ENCODE data around the gene MOAP1. TPM values are rescaled to one million over a fixed set of nuclear protein-coding genes. Genes with fewer than 3 reads are reported as not detected.

Gene MOAP1
- polyA plus RNA-seq, 2 of the 4 experiments (the other 2 are of a cell fraction): 13.5 to 23.9 TPM

GRCh38 chr14:93231129-93231979 is 46.7 kb upstream of the MOAP1 start:
- POLR2A ChIA-PET: interaction anchor here (0.6 to 1.6 kb wide), 3 partner anchors 9 to 276 kb away, joined by 4 to 10 read pairs (median 9); partner anchors contain the start of genes GON7 and UBR7
- no peak for TF ChIP-seq HES2 (IDR thresholded peaks at IDR 0.05)
- no peak for TF ChIP-seq RARB (CRISPR knock-in tag; IDR thresholded peaks at IDR 0.05)
- TF ChIP-seq USF2 (IDR thresholded peaks at IDR 0.05): peak; percentile 69
- no peak for TF ChIP-seq HOXB13 (CRISPR knock-in tag; IDR thresholded peaks at IDR 0.05; ENCODE audit: low read depth)
- TF ChIP-seq POLR2A (IDR thresholded peaks at IDR 0.05; ENCODE audit: low read length): 0 out of 2 replicates have a peak, but pooled peaks have one; percentile 18
- TF ChIP-seq BCL3 (IDR thresholded peaks at IDR 0.05): 0 out of 3 replicates have a peak, but pooled peaks have one; percentile 33
- WGBS (ENCODE audit: missing lambda C conversion rate): 42% methylated on average over 39 of the region's 39 CpGs
- CTCF ChIA-PET: interaction anchor here (0.6 to 4.1 kb wide), 7 partner anchors 9 to 319 kb away, joined by 3 to 14 read pairs (median 4); partner anchors contain the start of genes GON7 and UBR7
- peak; percentile 78 to 84 for ATAC-seq
- peaks cover 9% of the 10 kb centered on the region; the same call in 1 of the 3 replicates for H3K4me1 ChIP-seq
- peak overlapping the region; percentile 89 for H3K4me2 ChIP-seq
- H3K4me3 ChIP-seq: peak overlapping the region; percentile 57
- peak overlapping the region; percentile 70 to 80 for H3K27ac ChIP-seq
- peak; percentile 51 to 78 for DNase-seq (ENCODE audit: low read depth in 1 of 2, low spot score in 1 of 2)
- FAIRE-seq: no peak
- H3K9me3 ChIP-seq: no peaks in the 10 kb centered on the region

DNA sequence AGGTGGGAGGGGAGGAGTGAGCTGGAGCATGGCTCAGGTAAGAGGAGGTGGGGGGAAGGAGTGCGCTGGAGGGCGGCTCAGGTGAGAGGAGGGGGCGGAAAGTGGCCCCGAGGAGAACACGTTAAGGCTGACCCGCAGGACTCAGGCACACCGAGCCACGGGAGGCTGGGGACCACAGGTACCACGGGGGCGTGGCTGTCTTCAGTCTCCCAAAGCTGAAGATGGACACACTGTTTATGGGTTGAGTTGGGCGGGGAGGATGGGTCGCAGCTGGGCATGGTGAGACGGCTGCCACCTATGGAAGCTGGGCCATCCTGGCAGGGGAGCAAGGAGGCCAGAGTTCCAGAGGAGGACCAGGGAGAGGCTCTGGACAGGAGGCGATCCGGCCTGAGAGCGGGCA is 45.8 kb upstream of the MOAP1 start:
- H3K4me2 ChIP-seq: peak overlapping the region; percentile 89; the same call in 1 of the 3 replicates

DNA sequence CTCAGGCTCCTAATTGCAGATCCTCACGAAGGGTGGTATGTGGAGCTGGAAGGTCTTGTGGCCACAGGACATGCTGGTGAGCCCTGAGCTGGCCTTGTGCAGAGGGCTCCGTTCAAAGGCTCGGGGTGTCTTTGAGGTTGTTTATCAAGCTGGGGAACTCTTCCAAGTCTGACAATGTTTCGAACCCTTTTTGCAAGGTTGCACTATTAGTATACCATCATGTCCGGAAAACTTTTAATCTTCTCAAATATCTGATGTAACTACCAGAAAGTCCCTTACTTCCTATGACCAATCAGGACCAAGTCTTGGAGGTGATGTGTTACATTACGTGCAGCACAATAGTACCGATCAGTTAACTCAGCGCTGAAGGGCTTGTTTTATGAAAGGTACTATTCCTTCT is 43.9 kb upstream of the MOAP1 start:
- whole genome bisulfite sequencing (ENCODE audit: missing lambda C conversion rate): 98% methylated on average over 8 of the region's 8 CpGs
- Histone ChIP-seq H3K4me1 (no peaks in the 10 kb centered on the region), H3K4me3 (no peak overlapping the region), H3K9me3 (no peaks in the 10 kb centered on the region), H3K27ac (no peak overlapping the region), H3K4me2 (no peak overlapping the region)
- FAIRE-seq: no peak
- ChIA-PET CTCF (interaction anchor here (1.0 to 2.1 kb wide), 2 partner anchors 9 to 21 kb away, joined by 3 to 9 read pairs; partner anchors contain the start of genes GON7 and UBR7), POLR2A (no interaction called here)
- TF ChIP-seq HOXB5 (CRISPR knock-in tag; IDR thresholded peaks at IDR 0.05) (no peak), MAFK (IDR thresholded peaks at IDR 0.05; ENCODE audit: partially characterized antibody) (peak; percentile 74)
- DNase-seq (ENCODE audit: low read depth in 1 of 2, low spot score in 1 of 2): no peak
- ATAC-seq: no peak

More for the DNA sequence above, 45.8 kb upstream of the MOAP1 start:
- WGBS (ENCODE audit: missing lambda C conversion rate): 99% methylated on average over 16 of the region's 16 CpGs
- TF ChIP-seq EHMT2 (IDR thresholded peaks at IDR 0.05; ENCODE audit: low read depth) (no peak), JUN (IDR thresholded peaks at IDR 0.05) (no peak), MAZ (IDR thresholded peaks at IDR 0.05; ENCODE audit: borderline replicate concordance, low read depth, low read length) (no peak), POLR2AphosphoS2 (conservative IDR thresholded peaks at IDR 0.05; ENCODE audit: low read length) (no peak)
- Histone ChIP-seq H3K4me1 (peaks cover 9% of the 10 kb centered on the region; the same call in 1 of the 3 replicates), H3K9me3 (no peaks in the 10 kb centered on the region), H3K4me3 (no peak overlapping the region), H3K27ac (peak overlapping the region in 1 of 2 experiments; percentile 80; a peak in 3 of 6 replicates)
- POLR2A ChIA-PET: no interaction called here
- ATAC-seq (no peak), DNase-seq (ENCODE audit: low read depth in 1 of 2, low spot score in 1 of 2) (no peak), FAIRE-seq (no peak)
- CTCF ChIA-PET: interaction anchor here (0.9 to 4.1 kb wide), 4 partner anchors 9 to 117 kb away, joined by 4 to 14 read pairs (median 8); partner anchors contain the start of genes GON7 and UBR7

DNA sequence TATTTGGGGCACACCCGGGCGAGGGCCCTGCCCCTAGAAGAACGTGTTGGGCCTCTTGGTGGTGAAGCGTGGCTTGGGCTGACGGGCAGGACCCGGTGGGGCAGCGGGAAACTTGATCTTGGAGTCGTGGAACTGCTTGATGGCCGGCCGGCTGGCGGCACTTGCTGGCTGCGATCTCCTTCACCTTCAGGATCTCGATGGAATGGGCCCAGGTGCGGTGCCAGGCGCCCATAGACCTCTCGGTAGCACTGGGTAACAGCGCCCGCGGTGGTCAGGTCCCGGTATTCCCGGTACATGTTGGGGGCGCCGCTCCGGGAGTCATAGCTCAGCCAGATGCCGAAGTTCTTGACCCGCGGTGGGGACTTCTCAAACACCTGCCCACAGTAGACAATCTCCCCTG is 38.9 kb upstream of the MOAP1 start:
- no peaks in the 10 kb centered on the region for H3K4me1 ChIP-seq
- H3K4me2 ChIP-seq: no peak overlapping the region
- DNase-seq (ENCODE audit: low read depth in 1 of 2, low spot score in 1 of 2) (no peak), FAIRE-seq (no peak), ATAC-seq (no peak)
- no peaks in the 10 kb centered on the region for H3K9me3 ChIP-seq
- TF ChIP-seq HOXA7 (CRISPR knock-in tag; IDR thresholded peaks at IDR 0.05): no peak
- no peak for TF ChIP-seq NFE2L2 (conservative IDR thresholded peaks at IDR 0.05; ENCODE audit: low read length)
- no peak for TF ChIP-seq HDAC2 (IDR thresholded peaks at IDR 0.05)
- TF ChIP-seq CEBPB (IDR thresholded peaks at IDR 0.05): no peak
- TF ChIP-seq SREBF2 (IDR thresholded peaks at IDR 0.05): no peak
- no peak for TF ChIP-seq ELK1 (IDR thresholded peaks at IDR 0.05; ENCODE audit: low read depth, low read length)
- TF ChIP-seq ZFP36 (IDR thresholded peaks at IDR 0.05; ENCODE audit: borderline replicate concordance, partially characterized antibody): no peak
- CTCF ChIA-PET: interaction anchor here (0.7 kb wide), 1 partner anchor 1234 kb away, joined by 4 read pairs; no protein-coding TSS in a partner anchor
- 95% methylated on average over 25 of the region's 27 CpGs for WGBS (ENCODE audit: missing lambda C conversion rate)
- H3K27ac ChIP-seq: no peak overlapping the region
- no peak overlapping the region for H3K4me3 ChIP-seq
- POLR2A ChIA-PET: interaction anchor here (0.7 kb wide), 1 partner anchor 1041 kb away, joined by 4 read pairs; no protein-coding TSS in a partner anchor
